Upper lobe of left lung (tissue), 6 donors: Measurements from ENCODE around the gene COASY. TPM values are rescaled to one million over a fixed set of nuclear protein-coding genes. Genes with fewer than 3 reads are reported as not detected.

Experiments used
- ATAC-seq, 2 donors: fragments of 200-7000 bp; cut with Tn5 transposase; one replicate each; pipeline ENCODE4 v1.9.1; 2022; ENCODE audit warnings: mild to moderate bottlenecking in 2 of 2, moderate library complexity in 2 of 2; ENCODE audit not compliant: low FRiP score in 2 of 2
- DNase-seq, 2 donors: peaks; one replicate each; pipeline ENCODE4 v3.0.0-alpha.2; 2019 to 2020
- H3K27ac ChIP-seq, 4 donors: fragments of 200-600 bp; sonication (generic); one replicate each; pipeline ENCODE4 v1.5.1; 2016 to 2019
- H3K27me3 ChIP-seq, 4 donors: fragments of 200-600 bp; sonication (generic); one replicate each; pipeline ENCODE4 v1.5.1; 2017 to 2019
- H3K36me3 ChIP-seq, 4 donors: fragments of 200-600 bp; sonication (generic); one replicate each; pipeline ENCODE4 v1.5.1; 2016 to 2019
- H3K4me1 ChIP-seq, 4 donors: fragments of 200-600 bp; sonication (generic); one replicate each; pipeline ENCODE4 v1.5.1; 2018 to 2019
- H3K4me3 ChIP-seq, 4 donors: fragments of 200-600 bp; sonication (generic); one replicate each; pipeline ENCODE4 v1.5.1; 2017 to 2019; ENCODE audit warnings: mild to moderate bottlenecking in 2 of 4, moderate library complexity in 1 of 4
- H3K9me3 ChIP-seq, 4 donors: fragments of 200-600 bp; sonication (generic); one replicate each; pipeline ENCODE4 v1.5.1; 2018 to 2019
- CTCF ChIP-seq, 6 experiments: fragments of 450-650 bp in 4 of 6; fragments of 200-600 bp in 2 of 6; sonication (generic) in 2 of 6; IDR thresholded peaks; one replicate each; pipeline ENCODE4 v1.5.1; 2016 to 2019; ENCODE audit warnings: antibody characterized with exemption in 6 of 6
- EP300 ChIP-seq, 4 donors: sonication (generic); formaldehyde crosslinking; IDR thresholded peaks; one replicate each; pipeline ENCODE4 v1.5.1; 2017; ENCODE audit warnings: antibody characterized with exemption in 4 of 4, control low read depth in 2 of 4
- POLR2A ChIP-seq, 4 donors: fragments of 450-650 bp; IDR thresholded peaks; one replicate each; pipeline ENCODE4 v1.5.1; 2016 to 2017; ENCODE audit warnings: antibody characterized with exemption in 4 of 4, mild to moderate bottlenecking in 2 of 4
- POLR2AphosphoS5 ChIP-seq, 2 donors: sonication (generic); formaldehyde crosslinking; IDR thresholded peaks; one replicate each; pipeline ENCODE4 v1.5.1; 2017; ENCODE audit warnings: antibody characterized with exemption in 2 of 2
- WGBS, 2 donors: methylation state at CpG; one replicate each; pipeline ENCODE4 v1.1.5; 2017 to 2018; 5-methylcytosine and 5-hydroxymethylcytosine counted together
- total RNA-seq, 6 donors: library from RNA; depleted of rRNA in 4 of 6; stranded (reverse); fragments of >200 nt in 4 of 6; gene quantifications; one replicate each; pipeline versions ENCODE4 v1.1.0 to v1.2.1, GENCODE V29; 2016 to 2021
- donor health status: DM: no; HTN: no; CAD: no; lungs with moderate emphysema.
- donor health status: DM: no; HTN: yes; CAD: no; lungs with severe emphysema.

Gene COASY
- total RNA-seq, 6 donors from 2014 or later, result 34.7 to 71.1 (median 51.4) TPM

GRCh38 chr17:42579794-42580551 is 18.0 kb downstream of the COASY start:
- Histone ChIP-seq H3K9me3 (no peaks in the 10 kb centered on the region), H3K4me1 (peaks cover 16 to 25% (median 21%) of the 10 kb centered on the region in 4 donors), H3K27me3 (no peaks in the 10 kb centered on the region), H3K27ac (no peak overlapping the region), H3K36me3 (peaks cover 32 to 62% (median 48%) of the 10 kb centered on the region in 4 donors), H3K4me3 (no peak overlapping the region)
- WGBS, 2 donors, result 46 to 52% methylated on average over 2 of the region's 2 CpGs
- TF ChIP-seq CTCF (IDR thresholded peaks at IDR 0.05) (no peak), POLR2AphosphoS5 (IDR thresholded peaks at IDR 0.05) (no peak), POLR2A (IDR thresholded peaks at IDR 0.05) (no peak), EP300 (IDR thresholded peaks at IDR 0.05) (no peak)
- ATAC-seq (no peak), DNase-seq (no peak)

- Histone ChIP-seq H3K27ac (no peak overlapping the region), H3K36me3 (peaks cover 35 to 75% (median 57%) of the 10 kb centered on the region in 4 donors)
- DNase-seq, result no peak
Measured at GRCh38 chr17:42581744-42582270, 19.9 kb downstream of the COASY start.

GRCh38 chr17:42584880-42585279 is 22.9 kb downstream of the COASY start:
- no peak overlapping the region for H3K4me3 ChIP-seq
- TF ChIP-seq POLR2A (IDR thresholded peaks at IDR 0.05), result no peak
- TF ChIP-seq CTCF (IDR thresholded peaks at IDR 0.05), result no peak
- no peak for TF ChIP-seq POLR2AphosphoS5 (IDR thresholded peaks at IDR 0.05)
- TF ChIP-seq EP300 (IDR thresholded peaks at IDR 0.05), result no peak
- 85 to 87% methylated on average over 9 of the region's 9 CpGs for WGBS, 2 donors
- peak in 1 of 2 donors; percentile 65 for ATAC-seq
- DNase-seq, result no peak
- H3K4me1 ChIP-seq, result peaks cover 11 to 16% (median 13%) of the 10 kb centered on the region in 4 donors
- no peaks in the 10 kb centered on the region for H3K9me3 ChIP-seq
- peak overlapping the region in 3 of 4 donors; percentile 38 to 52 (median 39) for H3K27ac ChIP-seq
- H3K27me3 ChIP-seq, result no peaks in the 10 kb centered on the region
- peaks cover 47 to 96% (median 83%) of the 10 kb centered on the region in 4 donors for H3K36me3 ChIP-seq

More at GRCh38 chr17:42581744-42582270, 19.9 kb downstream of the COASY start:
- Histone ChIP-seq H3K4me3 (no peak overlapping the region), H3K27me3 (no peaks in the 10 kb centered on the region), H3K9me3 (no peaks in the 10 kb centered on the region), H3K4me1 (peaks cover 23 to 32% (median 28%) of the 10 kb centered on the region in 4 donors)
- WGBS, 2 donors, result 91% methylated on average over 10 of the region's 10 CpGs; no CpG with 5 or more reads in 1 of the 2 donors
- no peak for ATAC-seq
- TF ChIP-seq EP300 (IDR thresholded peaks at IDR 0.05), result no peak

- no peaks in the 10 kb centered on the region for H3K9me3 ChIP-seq
- H3K4me1 ChIP-seq, result peaks cover 11 to 16% (median 13%) of the 10 kb centered on the region in 4 donors
- DNase-seq (peak in 1 of 2 donors; percentile 36), ATAC-seq (peak; percentile 52 to 53)
- TF ChIP-seq CTCF (IDR thresholded peaks at IDR 0.05) (no peak), POLR2A (IDR thresholded peaks at IDR 0.05) (peak in 1 of 4 donors; percentile 15)
- no peak overlapping the region for H3K4me3 ChIP-seq
- WGBS, 2 donors, result 7 to 13% methylated on average over 1 of the region's 1 CpG
- no peaks in the 10 kb centered on the region for H3K27me3 ChIP-seq
- peak overlapping the region in 3 of 4 donors; percentile 38 to 52 (median 39) for H3K27ac ChIP-seq
- H3K36me3 ChIP-seq, result peaks cover 47 to 96% (median 84%) of the 10 kb centered on the region in 4 donors
Measured at GRCh38 chr17:42585353-42585752, 23.4 kb downstream of the COASY start.

GRCh38 chr17:42586514-42587230 is 24.7 kb downstream of the COASY start:
- Histone ChIP-seq H3K27ac (no peak overlapping the region), H3K4me3 (no peak overlapping the region), H3K36me3 (peaks cover 45 to 97% (median 81%) of the 10 kb centered on the region in 4 donors), H3K4me1 (peaks cover 11 to 16% (median 13%) of the 10 kb centered on the region in 4 donors), H3K27me3 (no peaks in the 10 kb centered on the region), H3K9me3 (no peaks in the 10 kb centered on the region)
- no peak for ATAC-seq
- DNase-seq, result no peak
- WGBS, 2 donors, result 80% methylated on average over 7 of the region's 7 CpGs
- TF ChIP-seq POLR2AphosphoS5 (IDR thresholded peaks at IDR 0.05), result no peak
- no peak for TF ChIP-seq CTCF (IDR thresholded peaks at IDR 0.05)
- TF ChIP-seq EP300 (IDR thresholded peaks at IDR 0.05), result no peak
- TF ChIP-seq POLR2A (IDR thresholded peaks at IDR 0.05), result no peak
